Endodermal cell (in vitro differentiated cells): ENCODE measurements around the gene S100A2. TPM values are rescaled to one million over a fixed set of nuclear protein-coding genes. Genes with fewer than 3 reads are reported as not detected.

Experiments used
- DNase-seq: peaks from one replicate; pipeline ENCODE4 v3.0.0-alpha.2; 2017
- H3K27ac ChIP-seq: 2 replicates; pipeline ENCODE4 v1.5.1; 2013; ENCODE audit warnings: mild to moderate bottlenecking, low read depth, low read length, moderate library complexity
- H3K27me3 ChIP-seq: 2 replicates; pipeline ENCODE4 v1.6.1; 2013; ENCODE audit warnings: mild to moderate bottlenecking, low read length, moderate library complexity; ENCODE audit not compliant: insufficient read depth, control insufficient read depth, poor library complexity, severe bottlenecking
- H3K36me3 ChIP-seq: 2 replicates; pipeline ENCODE4 v1.7.0; 2013; ENCODE audit warnings: mild to moderate bottlenecking, low read length, moderate library complexity; ENCODE audit not compliant: control insufficient read depth, insufficient read depth
- H3K4me1 ChIP-seq: one replicate; pipeline ENCODE4 v1.7.0; 2013; ENCODE audit warnings: low read length; ENCODE audit not compliant: control insufficient read depth, insufficient read depth
- H3K4me3 ChIP-seq: 2 replicates; pipeline ENCODE4 v1.5.1; 2013; ENCODE audit warnings: mild to moderate bottlenecking, low read length, moderate library complexity
- H3K9ac ChIP-seq: 2 replicates; pipeline ENCODE4 v1.6.1; 2013; ENCODE audit warnings: mild to moderate bottlenecking, low read length, moderate library complexity; ENCODE audit not compliant: poor library complexity, severe bottlenecking; ENCODE audit errors: extremely low read depth
- H3K9me3 ChIP-seq: 2 replicates; pipeline ENCODE4 v1.6.1; 2013; ENCODE audit warnings: mild to moderate bottlenecking, low read length, moderate library complexity; ENCODE audit not compliant: control insufficient read depth
- H3K27ac Mint-ChIP-seq: 2 replicates; pipeline ENCODE4 v1.8.0; 2020; ENCODE audit warnings: mixed read lengths
- H3K27me3 Mint-ChIP-seq: 2 replicates; pipeline ENCODE4 v1.8.0; 2021; ENCODE audit warnings: mild to moderate bottlenecking, mixed read lengths; ENCODE audit not compliant: insufficient read depth
- H3K36me3 Mint-ChIP-seq: 2 replicates; pipeline ENCODE4 v1.8.0; 2020; ENCODE audit warnings: low read depth, mixed read lengths
- H3K4me1 Mint-ChIP-seq: 2 replicates; pipeline ENCODE4 v1.8.0; 2020; ENCODE audit warnings: mixed read lengths
- H3K4me3 Mint-ChIP-seq: 2 replicates; pipeline ENCODE4 v1.8.0; 2020; ENCODE audit warnings: mild to moderate bottlenecking, moderate library complexity, mixed read lengths
- H3K9me3 Mint-ChIP-seq: 2 replicates; pipeline ENCODE4 v1.8.0; 2020; ENCODE audit warnings: mild to moderate bottlenecking, mixed read lengths
- CTCF ChIP-seq: fragments of 200-600 bp; sonication (generic); conservative IDR thresholded peaks from 2 replicates; pipeline ENCODE4 v1.5.0; 2021; ENCODE audit warnings: antibody characterized with exemption, mild to moderate bottlenecking
- WGBS, 2 experiments: methylation state at CpG; one replicate each; pipeline versions ENCODE4 v1.1.5 to v1.1.7; 2013; ENCODE audit warnings: missing lambda C conversion rate in 2 of 2, mixed read lengths in 1 of 2; ENCODE audit not compliant: insufficient coverage in 1 of 2, insufficient read length in 1 of 2; 5-methylcytosine and 5-hydroxymethylcytosine counted together
- total RNA-seq, 2 donors: library from RNA; stranded (reverse); fragmentation: NEBNext Ultra II Directional in 1 of 2; extraction: Animal tissue kit (Norgen Biotek cat#: 25700) in 1 of 2; gene quantifications; 2 replicates in 1 of 2; 3 replicates in 1 of 2; pipeline ENCODE4 v1.2.1, GENCODE V29; 2021

The S100A2 gene
- total RNA-seq, 2 donors from 2014 or later, result 0.92 to 3.1 TPM

GRCh38 chr1:153573351-153573750 is 7.7 kb upstream of the S100A2 start:
- no peak overlapping the region for H3K4me3 ChIP-seq
- no peaks in the 10 kb centered on the region for H3K36me3 ChIP-seq
- Mint-ChIP-seq H3K27ac (no peak overlapping the region), H3K27me3 (peaks cover 7% of the 10 kb centered on the region), H3K4me1 (peaks cover 22% of the 10 kb centered on the region), H3K4me3 (no peak overlapping the region), H3K36me3 (peaks cover 3% of the 10 kb centered on the region), H3K9me3 (peaks cover 29% of the 10 kb centered on the region)
- no peak overlapping the region for H3K9ac ChIP-seq
- no peak for TF ChIP-seq CTCF
- no peak overlapping the region for H3K27ac ChIP-seq
- H3K27me3 ChIP-seq, result no peaks in the 10 kb centered on the region
- peaks cover 8% of the 10 kb centered on the region for H3K9me3 ChIP-seq
- no peak for DNase-seq
- H3K4me1 ChIP-seq, result peaks cover 6% of the 10 kb centered on the region
- 97 to 100% methylated on average over 2 to 3 of the region's 3 CpGs for WGBS, 2 experiments

- no peaks in the 10 kb centered on the region for H3K27me3 ChIP-seq
- no peak overlapping the region for H3K9ac ChIP-seq
- no peak overlapping the region for H3K27ac ChIP-seq
- WGBS, 2 experiments, result 36 to 52% methylated on average over 3 of the region's 3 CpGs
- Mint-ChIP-seq H3K27ac (no peak overlapping the region), H3K4me3 (no peak overlapping the region), H3K9me3 (peaks cover 29% of the 10 kb centered on the region), H3K36me3 (peaks cover 3% of the 10 kb centered on the region), H3K4me1 (peaks cover 22% of the 10 kb centered on the region), H3K27me3 (peaks cover 7% of the 10 kb centered on the region)
- peaks cover 4% of the 10 kb centered on the region for H3K4me1 ChIP-seq
- peak; percentile 90 for DNase-seq
- H3K9me3 ChIP-seq, result peaks cover 8% of the 10 kb centered on the region
- H3K36me3 ChIP-seq, result no peaks in the 10 kb centered on the region
- peak; percentile 88 for TF ChIP-seq CTCF
- no peak overlapping the region for H3K4me3 ChIP-seq
These were observed 6.9 kb upstream of the S100A2 start for GRCh38 chr1:153572569-153573015.

- Histone ChIP-seq H3K4me1 (peaks cover 7% of the 10 kb centered on the region), H3K4me3 (no peak overlapping the region), H3K27me3 (no peaks in the 10 kb centered on the region), H3K36me3 (no peaks in the 10 kb centered on the region), H3K9ac (no peak overlapping the region), H3K9me3 (peaks cover 8% of the 10 kb centered on the region), H3K27ac (no peak overlapping the region)
- no peak overlapping the region for H3K4me3 Mint-ChIP-seq
- WGBS, 2 experiments, result 89 to 93% methylated on average over 3 to 7 of the region's 7 CpGs
- TF ChIP-seq CTCF, result no peak
- H3K9me3 Mint-ChIP-seq, result peaks cover 29% of the 10 kb centered on the region
- H3K4me1 Mint-ChIP-seq, result peaks cover 20% of the 10 kb centered on the region
- peaks cover 7% of the 10 kb centered on the region for H3K27me3 Mint-ChIP-seq
- no peak overlapping the region for H3K27ac Mint-ChIP-seq
- DNase-seq, result no peak
- peaks cover 3% of the 10 kb centered on the region for H3K36me3 Mint-ChIP-seq
These were observed 6.1 kb upstream of the S100A2 start for GRCh38 chr1:153571706-153572105.
